Measurements from ENCODE around the gene EARS2.

DNA sequence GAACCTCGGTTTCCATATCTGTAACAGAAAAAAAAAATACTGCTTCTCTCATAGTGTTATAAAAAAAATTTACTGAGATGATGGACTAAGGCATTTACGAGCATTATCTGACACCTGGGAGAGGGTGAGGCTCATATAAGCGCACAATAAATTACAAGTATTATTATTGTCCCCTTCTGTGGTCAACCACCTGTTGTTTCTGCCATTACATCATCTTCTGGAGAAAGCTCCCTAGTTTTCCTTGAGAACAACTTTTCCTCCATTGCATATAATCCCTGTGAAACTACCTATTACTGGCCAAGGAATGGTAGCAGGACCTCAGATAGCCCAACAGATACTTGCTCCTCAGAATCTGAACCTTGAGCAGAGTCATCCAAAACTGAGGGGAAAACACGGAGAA, 35.2 kb downstream of the EARS2 start:
- TF ChIP-seq, protein P1, sequence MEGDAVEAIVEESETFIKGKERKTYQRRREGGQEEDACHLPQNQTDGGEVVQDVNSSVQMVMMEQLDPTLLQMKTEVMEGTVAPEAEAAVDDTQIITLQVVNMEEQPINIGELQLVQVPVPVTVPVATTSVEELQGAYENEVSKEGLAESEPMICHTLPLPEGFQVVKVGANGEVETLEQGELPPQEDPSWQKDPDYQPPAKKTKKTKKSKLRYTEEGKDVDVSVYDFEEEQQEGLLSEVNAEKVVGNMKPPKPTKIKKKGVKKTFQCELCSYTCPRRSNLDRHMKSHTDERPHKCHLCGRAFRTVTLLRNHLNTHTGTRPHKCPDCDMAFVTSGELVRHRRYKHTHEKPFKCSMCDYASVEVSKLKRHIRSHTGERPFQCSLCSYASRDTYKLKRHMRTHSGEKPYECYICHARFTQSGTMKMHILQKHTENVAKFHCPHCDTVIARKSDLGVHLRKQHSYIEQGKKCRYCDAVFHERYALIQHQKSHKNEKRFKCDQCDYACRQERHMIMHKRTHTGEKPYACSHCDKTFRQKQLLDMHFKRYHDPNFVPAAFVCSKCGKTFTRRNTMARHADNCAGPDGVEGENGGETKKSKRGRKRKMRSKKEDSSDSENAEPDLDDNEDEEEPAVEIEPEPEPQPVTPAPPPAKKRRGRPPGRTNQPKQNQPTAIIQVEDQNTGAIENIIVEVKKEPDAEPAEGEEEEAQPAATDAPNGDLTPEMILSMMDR (IDR thresholded peaks at IDR 0.05): no peak
- TF ChIP-seq POLR2AphosphoS5 (IDR thresholded peaks at IDR 0.05): no peak
- no peak for TF ChIP-seq EP300 (IDR thresholded peaks at IDR 0.05)
